Activated naive CD4-positive, alpha-beta T cell treated with Interleukin-2 at 50 U/mL for 16 hours (primary cell): ENCODE results near the gene SLC37A3.
"Not testable (repeated sequence)": the region's sequence is repeated elsewhere in the genome, so short reads cannot be mapped to it uniquely, and the experiment has no call there.

Experiments used
- DNase-seq: peaks from one replicate; pipeline ENCODE4 v3.0.0-alpha.2; 2020

Gene SLC37A3

GRCh38 chr7:140342727-140343514 lies 55.4 kb downstream of the SLC37A3 start:
- DNase-seq: no peak

- not testable (repeated sequence) for DNase-seq
These were observed 59.4 kb downstream of the SLC37A3 start for GRCh38 chr7:140338959-140339358.

GRCh38 chr7:140334341-140335057 lies 63.8 kb downstream of the SLC37A3 start:
- DNase-seq: no peak

- DNase-seq: no peak
These were observed 64.6 kb downstream of the SLC37A3 start for GRCh38 chr7:140333686-140334085.

GRCh38 chr7:140333223-140333622 lies 65.1 kb downstream of the SLC37A3 start:
- DNase-seq: no peak

- no peak for DNase-seq
These were observed 67.7 kb downstream of the SLC37A3 start for GRCh38 chr7:140330595-140330994.

GRCh38 chr7:140330128-140330527 lies 68.2 kb downstream of the SLC37A3 start:
- DNase-seq: no peak

- DNase-seq: no peak
These were observed 71.1 kb downstream of the SLC37A3 start for GRCh38 chr7:140327261-140327661.

GRCh38 chr7:140326116-140326928 lies 72.0 kb downstream of the SLC37A3 start:
- peak; percentile 56 for DNase-seq

- no peak for DNase-seq
These were observed 72.7 kb downstream of the SLC37A3 start for GRCh38 chr7:140325600-140325999.

- DNase-seq: no peak
These were observed 73.6 kb downstream of the SLC37A3 start for GRCh38 chr7:140324714-140325113.

GRCh38 chr7:140322759-140323158 lies 75.6 kb downstream of the SLC37A3 start:
- DNase-seq: no peak

GRCh38 chr7:140320078-140320477 lies 78.3 kb downstream of the SLC37A3 start:
- not testable (repeated sequence) for DNase-seq

GRCh38 chr7:140317999-140318398 lies 80.3 kb downstream of the SLC37A3 start:
- no peak for DNase-seq

GRCh38 chr7:140317597-140317996 lies 80.7 kb downstream of the SLC37A3 start:
- no peak for DNase-seq

GRCh38 chr7:140316165-140316661 lies 82.1 kb downstream of the SLC37A3 start:
- no peak for DNase-seq

- no peak for DNase-seq
These were observed 82.7 kb downstream of the SLC37A3 start for GRCh38 chr7:140315498-140316164.

- DNase-seq: no peak
These were observed 83.5 kb downstream of the SLC37A3 start for GRCh38 chr7:140314573-140315480.

GRCh38 chr7:140312141-140312846 lies 86.0 kb downstream of the SLC37A3 start:
- DNase-seq: no peak

- DNase-seq: not testable (repeated sequence)
These were observed 87.2 kb downstream of the SLC37A3 start for GRCh38 chr7:140311128-140311527.
